ENCODE results near the gene FAM229B. TPM values are rescaled to one million over a fixed set of nuclear protein-coding genes. Genes with fewer than 3 reads are reported as not detected.
A peak's percentile ranks its signal among the peaks of the same experiment; 100 is the strongest.

Gene FAM229B
- total RNA-seq, 1 donor from 2014 or later: 22.1 TPM

DNA sequence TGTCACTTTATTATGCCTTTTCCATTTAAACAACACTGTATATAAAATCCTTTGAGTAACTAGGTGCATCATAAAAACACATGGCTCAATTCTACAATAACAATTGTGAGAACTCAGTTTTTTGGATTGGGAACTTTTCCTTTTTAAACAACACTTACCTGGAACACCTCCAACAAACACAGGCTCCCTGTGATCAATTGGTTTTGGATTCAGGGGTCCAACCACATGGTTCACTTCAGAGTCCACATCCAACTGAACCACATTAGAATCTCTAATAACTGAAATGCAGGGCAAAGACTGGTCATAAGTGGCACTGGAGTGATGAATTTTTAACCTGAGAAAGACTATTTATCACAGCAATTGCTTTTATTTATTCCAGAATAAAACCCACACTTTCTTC, 26.5 kb downstream of the FAM229B start:
- no peak overlapping the region for H3K4me3 Mint-ChIP-seq (ENCODE audit: low read depth)
- TF ChIP-seq, protein P1, sequence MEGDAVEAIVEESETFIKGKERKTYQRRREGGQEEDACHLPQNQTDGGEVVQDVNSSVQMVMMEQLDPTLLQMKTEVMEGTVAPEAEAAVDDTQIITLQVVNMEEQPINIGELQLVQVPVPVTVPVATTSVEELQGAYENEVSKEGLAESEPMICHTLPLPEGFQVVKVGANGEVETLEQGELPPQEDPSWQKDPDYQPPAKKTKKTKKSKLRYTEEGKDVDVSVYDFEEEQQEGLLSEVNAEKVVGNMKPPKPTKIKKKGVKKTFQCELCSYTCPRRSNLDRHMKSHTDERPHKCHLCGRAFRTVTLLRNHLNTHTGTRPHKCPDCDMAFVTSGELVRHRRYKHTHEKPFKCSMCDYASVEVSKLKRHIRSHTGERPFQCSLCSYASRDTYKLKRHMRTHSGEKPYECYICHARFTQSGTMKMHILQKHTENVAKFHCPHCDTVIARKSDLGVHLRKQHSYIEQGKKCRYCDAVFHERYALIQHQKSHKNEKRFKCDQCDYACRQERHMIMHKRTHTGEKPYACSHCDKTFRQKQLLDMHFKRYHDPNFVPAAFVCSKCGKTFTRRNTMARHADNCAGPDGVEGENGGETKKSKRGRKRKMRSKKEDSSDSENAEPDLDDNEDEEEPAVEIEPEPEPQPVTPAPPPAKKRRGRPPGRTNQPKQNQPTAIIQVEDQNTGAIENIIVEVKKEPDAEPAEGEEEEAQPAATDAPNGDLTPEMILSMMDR (IDR thresholded peaks at IDR 0.05; ENCODE audit: unreplicated experiment): no peak
- H3K36me3 Mint-ChIP-seq (ENCODE audit: insufficient read depth): no peaks in the 10 kb centered on the region
- no peaks in the 10 kb centered on the region for H3K9me3 Mint-ChIP-seq (ENCODE audit: low read depth)
- DNase-seq (ENCODE audit: low spot score, unreplicated experiment): no peak
- H3K4me1 Mint-ChIP-seq (ENCODE audit: low read depth): peaks cover 4% of the 10 kb centered on the region
- H3K27ac Mint-ChIP-seq: no peak overlapping the region
- H3K27me3 Mint-ChIP-seq: no peaks in the 10 kb centered on the region

DNA sequence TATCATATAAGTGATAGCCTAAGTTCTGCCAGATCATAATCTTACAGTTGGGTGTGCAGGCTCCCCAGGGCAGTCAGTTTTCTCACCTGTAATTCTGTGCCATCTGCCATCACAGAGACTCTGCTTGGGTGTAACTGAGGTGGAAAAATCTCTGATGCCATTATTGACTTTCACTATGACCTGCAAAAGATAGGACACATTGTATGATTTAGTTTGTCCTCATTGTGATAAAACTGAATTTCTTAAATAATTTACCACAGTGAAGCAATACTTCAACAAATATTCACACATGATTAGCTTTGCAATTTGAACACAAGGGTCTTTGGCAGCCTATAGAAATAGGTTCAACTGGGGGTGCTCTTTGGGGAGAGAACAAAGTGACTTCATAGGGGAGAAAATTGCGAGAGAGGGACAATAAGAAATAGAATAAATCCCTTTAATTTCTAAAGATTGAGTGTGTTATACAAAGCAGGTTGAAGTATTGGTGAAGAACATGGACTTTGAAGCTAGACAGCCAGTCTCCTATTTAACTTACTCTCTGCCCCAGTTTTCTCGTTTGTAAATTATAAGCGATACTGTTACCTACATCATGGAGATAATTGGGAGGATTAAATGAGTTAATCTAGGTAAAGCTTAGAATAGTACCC, 27.3 kb downstream of the FAM229B start:
- Mint-ChIP-seq H3K27me3 (no peaks in the 10 kb centered on the region), H3K27ac (no peak overlapping the region), H3K4me1 (ENCODE audit: low read depth) (no peaks in the 10 kb centered on the region), H3K9me3 (ENCODE audit: low read depth) (no peaks in the 10 kb centered on the region), H3K36me3 (ENCODE audit: insufficient read depth) (no peaks in the 10 kb centered on the region), H3K4me3 (ENCODE audit: low read depth) (no peak overlapping the region)
- TF ChIP-seq, protein P1 (IDR thresholded peaks at IDR 0.05; ENCODE audit: unreplicated experiment): no peak
- DNase-seq (ENCODE audit: low spot score, unreplicated experiment): no peak

DNA sequence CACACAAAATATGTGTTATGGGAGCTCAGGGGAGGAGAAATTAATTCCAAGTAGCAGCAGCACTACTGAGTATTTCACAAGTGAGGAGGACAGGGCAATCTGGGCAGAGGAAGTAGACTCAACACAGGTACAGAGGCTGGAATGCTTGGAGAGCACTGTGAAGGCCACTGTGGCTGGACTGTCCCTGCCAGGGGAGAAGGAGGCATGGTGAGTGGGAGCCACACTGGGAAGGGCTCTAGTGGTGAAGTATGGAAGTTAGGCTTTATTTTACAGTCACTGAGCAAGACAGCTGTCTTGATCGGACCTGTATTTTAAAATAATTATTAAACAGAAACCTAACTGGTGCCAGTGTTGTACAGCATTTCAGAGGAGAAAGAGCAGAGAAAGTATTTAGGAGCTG, 28.8 kb downstream of the FAM229B start:
- Mint-ChIP-seq H3K9me3 (ENCODE audit: low read depth) (no peaks in the 10 kb centered on the region), H3K27ac (no peak overlapping the region), H3K36me3 (ENCODE audit: insufficient read depth) (no peaks in the 10 kb centered on the region), H3K4me3 (ENCODE audit: low read depth) (no peak overlapping the region), H3K4me1 (ENCODE audit: low read depth) (no peaks in the 10 kb centered on the region), H3K27me3 (no peaks in the 10 kb centered on the region)
- TF ChIP-seq, protein P1 (IDR thresholded peaks at IDR 0.05; ENCODE audit: unreplicated experiment): peak; percentile 30
- DNase-seq (ENCODE audit: low spot score, unreplicated experiment): no peak

DNA sequence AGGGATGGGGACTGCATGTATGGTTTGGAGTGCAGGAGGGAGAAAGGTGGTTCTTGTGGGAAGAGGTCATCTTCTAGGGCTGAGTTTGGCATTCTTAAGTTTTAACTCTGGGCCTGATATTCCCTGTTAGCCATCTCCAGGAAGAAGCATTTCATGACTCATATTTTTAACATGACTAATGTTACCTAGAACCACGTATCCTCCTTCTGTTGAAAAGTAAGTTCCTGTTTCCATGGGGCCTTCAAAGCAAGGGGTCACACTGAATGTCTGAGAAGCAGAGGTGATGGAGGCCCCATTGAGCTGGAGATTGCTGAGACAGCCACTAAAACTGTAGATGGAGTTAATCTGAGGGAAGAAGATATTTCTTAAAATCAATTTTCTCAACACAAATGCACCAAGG, 30.2 kb downstream of the FAM229B start:
- TF ChIP-seq, protein P1 (IDR thresholded peaks at IDR 0.05; ENCODE audit: unreplicated experiment): no peak
- no peak for DNase-seq (ENCODE audit: low spot score, unreplicated experiment)
- H3K4me3 Mint-ChIP-seq (ENCODE audit: low read depth): no peak overlapping the region
- H3K9me3 Mint-ChIP-seq (ENCODE audit: low read depth): no peaks in the 10 kb centered on the region
- no peaks in the 10 kb centered on the region for H3K27me3 Mint-ChIP-seq
- H3K27ac Mint-ChIP-seq: no peak overlapping the region
- no peaks in the 10 kb centered on the region for H3K4me1 Mint-ChIP-seq (ENCODE audit: low read depth)
- H3K36me3 Mint-ChIP-seq (ENCODE audit: insufficient read depth): no peaks in the 10 kb centered on the region

- H3K9me3 Mint-ChIP-seq (ENCODE audit: low read depth): no peaks in the 10 kb centered on the region
- no peaks in the 10 kb centered on the region for H3K36me3 Mint-ChIP-seq (ENCODE audit: insufficient read depth)
- TF ChIP-seq, protein P1 (IDR thresholded peaks at IDR 0.05; ENCODE audit: unreplicated experiment): no peak
- no peak overlapping the region for H3K4me3 Mint-ChIP-seq (ENCODE audit: low read depth)
- DNase-seq (ENCODE audit: low spot score, unreplicated experiment): no peak
- no peak overlapping the region for H3K27ac Mint-ChIP-seq
- no peaks in the 10 kb centered on the region for H3K4me1 Mint-ChIP-seq (ENCODE audit: low read depth)
- H3K27me3 Mint-ChIP-seq: no peaks in the 10 kb centered on the region
These were observed 30.6 kb downstream of the FAM229B start for GRCh38 chr6:112118034-112118433.
